ENCODE data around the gene DNAH14. TPM values are rescaled to one million over a fixed set of nuclear protein-coding genes. Genes with fewer than 3 reads are reported as not detected.

The DNAH14 gene
- total and polyA plus RNA-seq, 4 donors: 2.7 to 19.8 (median 9.6) TPM

GRCh38 chr1:225114354-225114990, 185.0 kb downstream of the DNAH14 start:
- H3K27ac ChIP-seq (ENCODE audit: low read depth in 1 of 2, low read length in 2 of 2): no peak overlapping the region
- no peak overlapping the region for H3K4me3 ChIP-seq (ENCODE audit: low read depth in 1 of 3, low read length in 3 of 3)
- 92% methylated on average over 1 of the region's 1 CpG for WGBS
- DNase-seq (ENCODE audit: low spot score): no peak
- no peak for TF ChIP-seq FOXA2 (IDR thresholded peaks at IDR 0.05)
- TF ChIP-seq GABPA (IDR thresholded peaks at IDR 0.05 in 1 of 2, conservative IDR thresholded peaks at IDR 0.05 in 1 of 2): no peak
- TF ChIP-seq SP1 (IDR thresholded peaks at IDR 0.05): no peak
- TF ChIP-seq ZBTB33 (IDR thresholded peaks at IDR 0.05): no peak
- TF ChIP-seq REST (IDR thresholded peaks at IDR 0.05): no peak
- H3K36me3 ChIP-seq (ENCODE audit: control insufficient read depth in 4 of 4, insufficient read depth in 3 of 4, low read depth in 1 of 4, low read length in 3 of 4): no peaks in the 10 kb centered on the region
- H3K9me3 ChIP-seq (ENCODE audit: control insufficient read depth in 4 of 4, low read length in 3 of 4): no peaks in the 10 kb centered on the region
- H3K4me1 ChIP-seq (ENCODE audit: control insufficient read depth in 4 of 4, insufficient read depth in 4 of 4, low read length in 3 of 4): peaks cover 0 to 3% (median 0%) of the 10 kb centered on the region in 4 donors
- H3K27me3 ChIP-seq (ENCODE audit: control insufficient read depth in 4 of 4, insufficient read depth in 4 of 4, low read length in 3 of 4): no peaks in the 10 kb centered on the region
- no peak overlapping the region for H3K9ac ChIP-seq (ENCODE audit: low read depth in 1 of 2, low read length in 2 of 2)

GRCh38 chr1:225119307-225119706, 189.8 kb downstream of the DNAH14 start:
- no peak for DNase-seq (ENCODE audit: low spot score)
- no peaks in the 10 kb centered on the region for H3K9me3 ChIP-seq (ENCODE audit: control insufficient read depth in 4 of 4, low read length in 3 of 4)
- H3K4me1 ChIP-seq (ENCODE audit: control insufficient read depth in 4 of 4, insufficient read depth in 4 of 4, low read length in 3 of 4): no peaks in the 10 kb centered on the region
- 69% methylated on average over 3 of the region's 3 CpGs for WGBS
- TF ChIP-seq RXRA (IDR thresholded peaks at IDR 0.05): no peak
- TF ChIP-seq MAX (IDR thresholded peaks at IDR 0.05): no peak
- no peak for TF ChIP-seq FOXA1 (IDR thresholded peaks at IDR 0.05)
- no peak for TF ChIP-seq RAD21 (IDR thresholded peaks at IDR 0.05)
- TF ChIP-seq CTCF (IDR thresholded peaks at IDR 0.05; ENCODE audit: low read depth, low read length, missing input control): no peak
- no peak for TF ChIP-seq REST (IDR thresholded peaks at IDR 0.05)
- no peak for TF ChIP-seq YY1 (IDR thresholded peaks at IDR 0.05)
- TF ChIP-seq ZBTB33 (IDR thresholded peaks at IDR 0.05): no peak
- TF ChIP-seq FOXA2 (IDR thresholded peaks at IDR 0.05): no peak
- no peak for TF ChIP-seq GABPA (IDR thresholded peaks at IDR 0.05 in 1 of 2, conservative IDR thresholded peaks at IDR 0.05 in 1 of 2)
- TF ChIP-seq TAF1 (conservative IDR thresholded peaks at IDR 0.05): no peak
- no peak for TF ChIP-seq HNF4A (conservative IDR thresholded peaks at IDR 0.05)
- TF ChIP-seq SP1 (IDR thresholded peaks at IDR 0.05): no peak
- no peak for TF ChIP-seq NR2F2 (IDR thresholded peaks at IDR 0.05)
- TF ChIP-seq JUND (IDR thresholded peaks at IDR 0.05): no peak
- no peak for TF ChIP-seq ATF3 (IDR thresholded peaks at IDR 0.05)
- no peak for TF ChIP-seq EGR1 (IDR thresholded peaks at IDR 0.05; ENCODE audit: low read depth in 2 of 2)
- no peak for TF ChIP-seq HNF4G (IDR thresholded peaks at IDR 0.05)
- H3K27ac ChIP-seq (ENCODE audit: low read depth in 1 of 2, low read length in 2 of 2): no peak overlapping the region
- H3K27me3 ChIP-seq (ENCODE audit: control insufficient read depth in 4 of 4, insufficient read depth in 4 of 4, low read length in 3 of 4): no peaks in the 10 kb centered on the region
- H3K4me3 ChIP-seq (ENCODE audit: low read depth in 1 of 3, low read length in 3 of 3): no peak overlapping the region
- no peaks in the 10 kb centered on the region for H3K36me3 ChIP-seq (ENCODE audit: control insufficient read depth in 4 of 4, insufficient read depth in 3 of 4, low read depth in 1 of 4, low read length in 3 of 4)
- no peak overlapping the region for H3K9ac ChIP-seq (ENCODE audit: low read depth in 1 of 2, low read length in 2 of 2)
